ENCODE measurements around the gene TAS2R46.

The TAS2R46 gene

GRCh38 chr12:11031307-11031706 is 30.8 kb downstream of the TAS2R46 start, which contains the start of gene TAS2R31:
TAS2R31 (minus strand) TSS chr12:11031407; CDS start chr12:11031335, 72 bp downstream.
- no peak for DNase-seq

GRCh38 chr12:11026118-11026517 is 36.0 kb downstream of the TAS2R46 start:
- DNase-seq, result no peak

GRCh38 chr12:11023387-11023786 is 38.7 kb downstream of the TAS2R46 start:
- DNase-seq, result no peak

GRCh38 chr12:11022520-11022919 is 39.6 kb downstream of the TAS2R46 start, which contains the start of gene TAS2R19:
TAS2R19 (minus strand) TSS chr12:11022620; CDS start chr12:11022571, 49 bp downstream.
- no peak for DNase-seq

GRCh38 chr12:11016937-11017336 is 45.2 kb downstream of the TAS2R46 start:
- no peak for DNase-seq

- no peak for DNase-seq
Observed at GRCh38 chr12:11015775-11016430, 46.2 kb downstream of the TAS2R46 start.

GRCh38 chr12:11014234-11014633 is 47.9 kb downstream of the TAS2R46 start:
- no peak for DNase-seq

Data from effector CD4-positive, alpha-beta T cell (primary cell).